Stomach (tissue), 9 donors: ENCODE results near the gene TNRC6A. TPM values are rescaled to one million over a fixed set of nuclear protein-coding genes. Genes with fewer than 3 reads are reported as not detected.

Experiments used
- DNase-seq, 2 donors: peaks; one replicate each; pipeline versions ENCODE4 v3.0.0 to v3.0.0-alpha.2; 2013 to 2019
- H3K27ac ChIP-seq, 5 donors: fragments of 200-600 bp in 4 of 5; sonication (generic) in 4 of 5; one replicate each; pipeline ENCODE4 v1.5.1; 2013 to 2019; ENCODE audit warnings: mild to moderate bottlenecking in 1 of 5, moderate library complexity in 1 of 5
- H3K27me3 ChIP-seq, 3 donors: fragments of 200-600 bp; sonication (generic); one replicate each; pipeline ENCODE4 v1.5.1; 2017 to 2019; ENCODE audit warnings: mixed run types in 1 of 3
- H3K36me3 ChIP-seq, 4 donors: fragments of 200-600 bp; sonication (generic); 1 replicate in 3 of 4; 2 replicates in 1 of 4; pipeline ENCODE4 v1.5.1; 2016 to 2019
- H3K4me1 ChIP-seq, 4 donors: fragments of 200-600 bp; sonication (generic); one replicate each; pipeline ENCODE4 v1.5.1; 2016 to 2019
- H3K4me3 ChIP-seq, 4 donors: fragments of 200-600 bp; sonication (generic) in 3 of 4; one replicate each; pipeline ENCODE4 v1.5.1; 2016 to 2019; ENCODE audit warnings: mild to moderate bottlenecking in 1 of 4
- H3K9me3 ChIP-seq, 4 donors: fragments of 200-600 bp; sonication (generic); one replicate each; pipeline ENCODE4 v1.5.1; 2016 to 2019
- CTCF ChIP-seq, 7 experiments: fragments of 450-650 bp in 4 of 7; fragments of 200-600 bp in 3 of 7; sonication (generic) in 3 of 7; IDR thresholded peaks; one replicate each; pipeline ENCODE4 v1.5.1; 2016 to 2019; ENCODE audit warnings: antibody characterized with exemption in 7 of 7, control low read depth in 2 of 7, mild to moderate bottlenecking in 1 of 7
- EP300 ChIP-seq: sonication (generic); formaldehyde crosslinking; IDR thresholded peaks from one replicate; pipeline ENCODE4 v1.6.1; 2017; ENCODE audit warnings: antibody characterized with exemption
- POLR2A ChIP-seq, 4 donors: fragments of 450-650 bp; IDR thresholded peaks; one replicate each; pipeline ENCODE4 v1.6.1; 2016; ENCODE audit warnings: antibody characterized with exemption in 4 of 4, control low read depth in 2 of 4, mild to moderate bottlenecking in 1 of 4, moderate library complexity in 1 of 4
- POLR2AphosphoS5 ChIP-seq, 3 donors: sonication (generic); formaldehyde crosslinking; IDR thresholded peaks; one replicate each; pipeline ENCODE4 v1.6.1; 2016; ENCODE audit warnings: antibody characterized with exemption in 3 of 3
- WGBS, 5 donors: extraction: QIAGEN DNeasy Blood & Tissue Kit in 3 of 5; methylation state at CpG; one replicate each; pipeline versions ENCODE4 v1.1.5 to v1.1.7; 2013 to 2018; 5-methylcytosine and 5-hydroxymethylcytosine counted together
- intact Hi-C: fragments of 100-400 bp; cut with DNase I; formaldehyde crosslinking; loops from one replicate; pipeline ENCODE4 v1.15.1; 2023; ENCODE audit warnings: low total_unique reads
- polyA plus RNA-seq, 3 donors: library from polyadenylated mRNA; stranded (reverse); fragments of 200-250 nt; gene quantifications; one replicate each; pipeline ENCODE4 v1.2.3, GENCODE V29; 2013
- total RNA-seq, 5 donors: library from RNA; depleted of rRNA; stranded (reverse); fragments of >200 nt; gene quantifications; one replicate each; pipeline versions ENCODE4 v1.1.0 to v1.2.3, GENCODE V29; 2014 to 2016
- donor health status: healthy with polysubstance abuse.
- donor health status: Bipolar disorder and iron deficiency.
- donor health status: healthy.

Gene TNRC6A
- total and polyA plus RNA-seq, 8 donors, result 6.8 to 59.6 (median 41.3) TPM

- WGBS, 5 donors, result 91 to 96% (median 95%) methylated on average over 6 of the region's 6 CpGs
- Histone ChIP-seq H3K27me3 (no peaks in the 10 kb centered on the region), H3K4me1 (no peaks in the 10 kb centered on the region), H3K27ac (no peak overlapping the region), H3K36me3 (no peaks in the 10 kb centered on the region), H3K9me3 (no peaks in the 10 kb centered on the region), H3K4me3 (no peak overlapping the region)
- TF ChIP-seq CTCF (IDR thresholded peaks at IDR 0.05) (no peak), POLR2A (IDR thresholded peaks at IDR 0.05) (no peak), EP300 (no peak), POLR2AphosphoS5 (IDR thresholded peaks at IDR 0.05) (no peak)
- no peak for DNase-seq
- intact Hi-C loops, result no loop called here
Observed at GRCh38 chr16:24718967-24719521, 10.4 kb upstream of the TNRC6A start.

GRCh38 chr16:24721830-24722238 is 7.6 kb upstream of the TNRC6A start:
- Histone ChIP-seq H3K4me3 (no peak overlapping the region), H3K36me3 (no peaks in the 10 kb centered on the region), H3K4me1 (no peaks in the 10 kb centered on the region), H3K9me3 (no peaks in the 10 kb centered on the region), H3K27me3 (no peaks in the 10 kb centered on the region), H3K27ac (no peak overlapping the region)
- no peak for DNase-seq
- 84 to 92% (median 89%) methylated on average over 6 of the region's 6 CpGs for WGBS, 5 donors
- intact Hi-C loops, result no loop called here
- TF ChIP-seq POLR2A (IDR thresholded peaks at IDR 0.05) (no peak), CTCF (IDR thresholded peaks at IDR 0.05) (no peak), POLR2AphosphoS5 (IDR thresholded peaks at IDR 0.05) (no peak), EP300 (no peak)

DNA sequence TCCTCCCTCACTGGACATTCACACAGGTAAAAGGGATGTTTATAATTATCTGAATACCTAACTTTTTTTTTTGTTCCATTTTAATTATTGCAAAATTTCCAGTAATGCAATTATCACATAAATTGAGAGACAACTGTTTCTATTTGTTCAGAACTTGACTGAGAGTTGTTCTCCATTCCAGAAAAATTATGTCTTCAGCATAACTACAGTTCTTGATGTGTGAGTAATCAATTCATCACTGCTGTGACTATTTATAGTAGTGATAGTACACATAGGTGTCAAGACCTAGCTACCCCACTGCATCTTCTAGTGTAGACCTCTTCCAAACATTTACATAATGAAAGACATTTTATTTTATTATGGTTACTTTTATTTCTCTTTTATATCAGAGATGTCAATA is 5.8 kb upstream of the TNRC6A start:
- DNase-seq, result no peak
- H3K9me3 ChIP-seq, result no peaks in the 10 kb centered on the region
- peaks cover 1 to 4% (median 3%) of the 10 kb centered on the region in 4 donors for H3K4me1 ChIP-seq
- H3K27ac ChIP-seq, result no peak overlapping the region
- intact Hi-C loops, result no loop called here
- no peak for TF ChIP-seq POLR2A (IDR thresholded peaks at IDR 0.05)
- TF ChIP-seq POLR2AphosphoS5 (IDR thresholded peaks at IDR 0.05), result no peak
- TF ChIP-seq EP300, result no peak
- no peak for TF ChIP-seq CTCF (IDR thresholded peaks at IDR 0.05)
- H3K36me3 ChIP-seq, result no peaks in the 10 kb centered on the region
- H3K4me3 ChIP-seq, result no peak overlapping the region
- no peaks in the 10 kb centered on the region for H3K27me3 ChIP-seq

- Histone ChIP-seq H3K27ac (no peak overlapping the region), H3K9me3 (no peaks in the 10 kb centered on the region), H3K4me3 (no peak overlapping the region), H3K36me3 (peaks cover 0 to 10% (median 7%) of the 10 kb centered on the region in 4 donors), H3K27me3 (no peaks in the 10 kb centered on the region), H3K4me1 (peaks cover 22 to 35% (median 32%) of the 10 kb centered on the region in 4 donors)
- intact Hi-C loops, result no loop called here
- DNase-seq, result no peak
- WGBS, 5 donors, result 83 to 90% (median 85%) methylated on average over 18 of the region's 18 CpGs
- TF ChIP-seq POLR2A (IDR thresholded peaks at IDR 0.05) (no peak), CTCF (IDR thresholded peaks at IDR 0.05) (no peak), POLR2AphosphoS5 (IDR thresholded peaks at IDR 0.05) (no peak), EP300 (no peak)
Observed at GRCh38 chr16:24728011-24728410, 1.4 kb upstream of the TNRC6A start.
